NCI-H510A (cell line): ENCODE measurements around the gene OSBPL10.

Experiments
- DNase-seq: peaks from one replicate; lab custom pipeline; 2025; lab: John Stamatoyannopoulos, UW

The OSBPL10 gene

DNA sequence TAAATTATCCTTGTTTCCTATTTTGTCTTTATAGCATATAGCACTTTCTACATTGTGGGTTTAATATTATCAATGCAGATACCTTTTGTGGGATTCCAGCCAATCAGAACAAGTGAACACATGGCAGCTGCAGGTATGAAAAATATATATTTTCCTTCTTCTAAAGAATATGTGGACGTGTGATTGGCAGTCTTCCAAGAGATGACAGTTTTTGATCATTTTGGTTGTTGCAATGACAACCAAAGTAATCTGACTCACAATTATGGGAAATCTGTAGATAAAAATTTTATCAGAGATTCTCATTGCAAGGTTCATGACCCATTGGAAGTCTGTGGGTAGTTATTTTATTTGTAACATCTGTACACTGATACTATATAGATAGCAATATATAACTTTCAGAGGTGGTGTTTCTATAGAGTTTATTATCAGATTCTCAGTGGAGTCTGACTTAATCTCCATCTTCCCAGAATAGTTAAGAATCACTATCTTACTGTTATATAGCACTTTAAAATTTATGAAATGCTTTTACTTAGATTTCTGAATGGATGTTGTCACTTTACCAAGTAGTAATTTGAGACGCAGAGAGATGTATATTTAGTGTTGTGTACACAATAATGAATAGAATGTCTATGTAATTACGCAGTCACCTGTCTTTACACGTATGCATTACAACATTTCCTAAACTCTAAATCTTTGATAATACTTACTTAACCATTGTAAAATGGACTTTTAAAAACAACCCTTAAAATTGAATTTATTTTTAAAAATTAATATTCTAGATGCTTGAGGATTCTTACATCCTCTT, 365.8 kb downstream of the OSBPL10 start:
- no peak for DNase-seq

- DNase-seq, result no peak
Measured at GRCh38 chr3:31614162-31614921, 366.7 kb downstream of the OSBPL10 start.

- DNase-seq, result no peak
Measured at GRCh38 chr3:31613654-31614053, 367.4 kb downstream of the OSBPL10 start.

DNA sequence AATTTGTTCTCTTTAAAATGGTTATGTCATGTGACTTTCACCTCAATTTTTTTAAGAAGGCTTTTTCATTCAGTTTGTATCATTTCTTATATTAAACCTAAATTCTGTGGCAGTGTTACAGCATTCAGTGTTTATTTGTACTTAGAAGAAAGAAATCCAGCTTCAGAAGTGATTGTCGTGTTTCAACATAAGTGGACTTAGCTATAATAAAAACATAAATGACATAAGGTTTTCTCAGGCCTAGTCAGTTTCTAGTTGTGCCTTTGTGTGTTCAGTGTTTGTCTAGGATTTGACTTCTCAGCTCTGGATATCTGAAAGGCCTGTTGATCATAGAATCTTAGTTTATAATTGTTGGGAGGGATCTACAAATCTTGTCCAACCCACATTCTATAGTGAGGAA, 367.9 kb downstream of the OSBPL10 start:
- no peak for DNase-seq
